ENCODE data around the gene TJP3.

TJP3 gene

DNA sequence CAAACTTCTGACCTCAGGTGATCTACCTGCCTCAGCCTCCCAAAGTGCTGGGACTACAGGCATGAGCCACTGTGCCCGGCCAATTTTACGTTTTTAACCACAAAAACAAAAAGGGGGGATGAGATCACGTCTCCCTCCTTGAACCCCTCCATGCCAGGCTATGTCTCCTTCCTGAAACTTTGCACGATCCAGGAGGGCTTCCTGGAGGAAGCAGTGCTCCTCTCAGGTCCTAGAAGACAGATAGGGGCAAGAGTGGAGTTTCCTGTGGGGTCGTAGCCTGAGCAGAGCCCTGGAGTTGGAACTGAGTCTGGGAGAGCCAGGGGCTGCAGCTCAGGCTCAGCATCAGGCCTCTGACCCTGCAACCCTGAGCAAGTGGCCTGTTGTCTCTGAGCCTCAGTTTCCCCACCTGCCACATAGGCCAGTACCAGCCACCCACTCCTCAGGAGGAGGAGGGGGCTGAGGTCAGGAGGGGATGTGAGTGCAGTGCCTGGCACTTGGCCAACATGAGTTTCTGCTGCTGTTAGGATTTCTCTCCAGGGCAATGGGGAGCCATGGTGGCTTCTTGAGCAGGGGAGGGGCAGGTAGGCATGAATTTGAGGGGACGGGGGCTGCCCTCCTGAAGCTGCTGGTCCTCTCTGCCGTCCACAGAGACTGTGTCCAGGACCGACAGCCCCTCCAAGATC lies 37.3 kb downstream of the TJP3 start:
- DNase-seq (ENCODE audit: low spot score): no peak
- TF ChIP-seq CTCF (IDR thresholded peaks at IDR 0.05; ENCODE audit: extremely low read depth, insufficient read depth, missing control alignments): no peak
- in situ Hi-C loops (cut with MboI; ENCODE audit: low pct_unique_long_range_greater_than_20kb, low sequenced_read_pairs, unreplicated experiment): no loop called here

DNA sequence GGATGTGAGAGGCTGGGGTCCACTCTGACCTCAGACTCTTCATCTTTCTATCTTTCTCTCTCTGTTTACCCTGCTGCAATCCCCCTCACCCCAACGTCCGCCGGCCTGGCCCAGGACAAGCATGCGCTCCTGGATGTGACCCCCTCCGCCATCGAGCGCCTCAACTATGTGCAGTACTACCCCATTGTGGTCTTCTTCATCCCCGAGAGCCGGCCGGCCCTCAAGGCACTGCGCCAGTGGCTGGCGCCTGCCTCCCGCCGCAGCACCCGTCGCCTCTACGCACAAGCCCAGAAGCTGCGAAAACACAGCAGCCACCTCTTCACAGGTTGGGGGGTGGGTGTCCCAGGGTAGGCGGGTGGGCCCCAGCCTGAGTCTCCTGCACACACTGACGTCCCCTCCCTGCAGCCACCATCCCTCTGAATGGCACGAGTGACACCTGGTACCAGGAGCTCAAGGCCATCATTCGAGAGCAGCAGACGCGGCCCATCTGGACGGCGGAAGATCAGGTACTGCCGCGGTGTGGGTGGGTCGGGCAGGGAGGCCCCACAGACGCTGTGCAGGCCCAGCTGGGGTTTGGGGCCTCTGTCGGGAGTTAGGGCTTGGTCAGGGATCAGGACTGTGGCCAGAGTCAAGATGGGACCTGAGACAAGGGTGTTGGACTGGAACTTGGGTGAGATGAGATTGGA lies 38.3 kb downstream of the TJP3 start:
- no peak for DNase-seq (ENCODE audit: low spot score)
- in situ Hi-C loops (cut with MboI; ENCODE audit: low pct_unique_long_range_greater_than_20kb, low sequenced_read_pairs, unreplicated experiment): no loop called here
- no peak for TF ChIP-seq CTCF (IDR thresholded peaks at IDR 0.05; ENCODE audit: extremely low read depth, insufficient read depth, missing control alignments)

DNA sequence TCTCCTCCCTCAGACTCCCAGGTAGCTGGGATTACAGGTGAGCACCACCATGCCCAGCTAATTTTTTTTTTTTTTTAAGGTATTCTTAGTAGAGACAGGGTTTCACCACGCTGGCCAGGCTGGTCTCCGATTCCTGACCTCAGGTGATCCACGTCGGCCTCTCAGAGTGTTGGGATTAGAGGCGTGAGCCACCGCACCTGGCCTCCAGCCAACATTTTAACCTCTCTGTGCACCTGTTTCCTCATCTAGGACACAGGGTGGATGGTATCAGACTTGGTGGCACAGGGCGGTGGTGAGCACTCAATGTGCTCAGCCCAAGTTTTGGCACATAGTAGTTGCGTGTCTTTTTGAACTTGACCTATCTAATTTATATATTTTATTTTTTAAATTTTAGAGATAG lies 40.8 kb downstream of the TJP3 start:
- DNase-seq (ENCODE audit: low spot score): no peak
- no peak for TF ChIP-seq CTCF (IDR thresholded peaks at IDR 0.05; ENCODE audit: extremely low read depth, insufficient read depth, missing control alignments)
- in situ Hi-C loops (cut with MboI; ENCODE audit: low pct_unique_long_range_greater_than_20kb, low sequenced_read_pairs, unreplicated experiment): no loop called here

DNA sequence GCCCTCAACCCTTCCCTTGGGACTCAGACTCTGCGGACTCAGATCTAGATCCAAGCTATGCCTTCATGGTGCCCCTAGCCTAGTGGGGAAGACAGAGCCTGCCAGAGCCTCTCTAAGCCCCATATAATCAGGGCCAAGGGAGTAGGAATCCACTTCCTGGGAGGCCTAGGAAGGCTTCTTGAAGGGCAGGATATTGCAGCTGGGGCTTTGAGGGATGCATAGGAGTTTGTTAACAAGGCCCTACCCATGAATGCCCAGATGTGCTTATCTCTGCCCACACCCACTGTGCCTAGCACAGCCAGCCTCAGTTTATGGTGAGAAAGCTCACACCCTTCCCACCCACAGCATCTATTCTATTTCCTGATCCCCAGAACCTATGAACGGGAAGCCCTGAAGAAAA lies 42.0 kb downstream of the TJP3 start:
- no peak for DNase-seq (ENCODE audit: low spot score)
- in situ Hi-C loops (cut with MboI; ENCODE audit: low pct_unique_long_range_greater_than_20kb, low sequenced_read_pairs, unreplicated experiment): no loop called here
- no peak for TF ChIP-seq CTCF (IDR thresholded peaks at IDR 0.05; ENCODE audit: extremely low read depth, insufficient read depth, missing control alignments)

- no peak for TF ChIP-seq CTCF (IDR thresholded peaks at IDR 0.05; ENCODE audit: extremely low read depth, insufficient read depth, missing control alignments)
- no peak for DNase-seq (ENCODE audit: low spot score)
- in situ Hi-C loops (cut with MboI; ENCODE audit: low pct_unique_long_range_greater_than_20kb, low sequenced_read_pairs, unreplicated experiment): no loop called here
Measured at GRCh38 chr19:3751236-3751635, 43.1 kb downstream of the TJP3 start.

DNA sequence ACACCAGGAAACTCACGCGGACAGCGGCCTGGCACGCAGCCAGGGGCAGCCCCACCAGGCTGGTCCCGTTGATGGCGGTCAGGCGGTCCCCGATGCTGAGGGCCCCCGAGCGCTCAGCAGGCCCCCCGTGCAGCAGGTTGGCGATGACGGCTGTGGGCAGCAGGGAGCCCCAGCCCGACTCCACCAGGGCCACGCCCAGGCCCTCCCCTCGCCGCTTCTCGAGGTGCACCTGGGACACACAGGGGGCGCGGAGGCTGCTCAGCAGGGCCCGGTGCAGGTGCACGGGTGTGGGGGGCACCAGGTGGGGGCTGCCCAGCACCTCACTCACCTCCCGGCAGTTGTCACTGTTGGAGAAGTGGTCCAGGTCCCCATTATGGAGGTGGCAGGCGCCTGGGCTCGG lies 44.3 kb downstream of the TJP3 start:
- in situ Hi-C loops (cut with MboI; ENCODE audit: low pct_unique_long_range_greater_than_20kb, low sequenced_read_pairs, unreplicated experiment): no loop called here

More for the DNA sequence above, 44.3 kb downstream of the TJP3 start:
- no peak for TF ChIP-seq CTCF (IDR thresholded peaks at IDR 0.05; ENCODE audit: extremely low read depth, insufficient read depth, missing control alignments)
- no peak for DNase-seq (ENCODE audit: low spot score)

Data from GM13977 (cell line).